Lung (tissue), 12 donors: ENCODE measurements around the gene TM9SF2. TPM values are rescaled to one million over a fixed set of nuclear protein-coding genes. Genes with fewer than 3 reads are reported as not detected.

Experiments
- ATAC-seq: fragments of 200-7000 bp; cut with Tn5 transposase; one replicate; pipeline ENCODE4 v1.9.1; 2020; ENCODE audit warnings: moderate number of reproducible peaks; ENCODE audit not compliant: insufficient read depth, low FRiP score
- DNase-seq, 3 donors: peaks; one replicate each; pipeline ENCODE4 v3.0.0-alpha.2; 2013 to 2017
- H3K27ac ChIP-seq, 2 donors: one replicate each; pipeline ENCODE4 v1.5.1; 2013; ENCODE audit warnings: mild to moderate bottlenecking in 2 of 2, moderate library complexity in 2 of 2, control low read depth in 1 of 2, inconsistent platforms in 1 of 2, low read depth in 1 of 2, low read length in 1 of 2
- H3K27me3 ChIP-seq, 3 donors: one replicate each; pipeline ENCODE4 v1.5.1; 2013; ENCODE audit warnings: low read length in 2 of 3; ENCODE audit not compliant: control insufficient read depth in 3 of 3, insufficient read depth in 3 of 3
- H3K36me3 ChIP-seq, 4 donors: one replicate each; pipeline ENCODE4 v1.5.1; 2013; ENCODE audit warnings: low read length in 4 of 4, mild to moderate bottlenecking in 1 of 4, moderate library complexity in 1 of 4; ENCODE audit not compliant: control insufficient read depth in 4 of 4, insufficient read depth in 4 of 4
- H3K4me1 ChIP-seq, 5 donors: one replicate each; pipeline ENCODE4 v1.5.1; 2013; ENCODE audit warnings: low read length in 5 of 5, mild to moderate bottlenecking in 2 of 5, moderate library complexity in 1 of 5; ENCODE audit not compliant: control insufficient read depth in 5 of 5, insufficient read depth in 5 of 5
- H3K4me3 ChIP-seq: one replicate; pipeline ENCODE4 v1.5.1; 2013; ENCODE audit warnings: mild to moderate bottlenecking, control low read depth, moderate library complexity
- H3K9ac ChIP-seq, 2 donors: one replicate each; pipeline ENCODE4 v1.5.1; 2013; ENCODE audit warnings: low read length in 2 of 2, control low read depth in 1 of 2; ENCODE audit not compliant: insufficient read depth in 1 of 2
- H3K9me3 ChIP-seq, 4 donors: one replicate each; pipeline ENCODE4 v1.5.1; 2013; ENCODE audit warnings: low read length in 3 of 4, mild to moderate bottlenecking in 1 of 4, moderate library complexity in 1 of 4; ENCODE audit not compliant: control insufficient read depth in 4 of 4, insufficient read depth in 3 of 4
- CTCF ChIP-seq: IDR thresholded peaks from 2 replicates; pipeline ENCODE4 v1.5.1; 2012; ENCODE audit warnings: mild to moderate bottlenecking; ENCODE audit errors: control extremely low read depth, extremely low read depth
- WGBS, 2 donors: extraction: QIAGEN DNeasy Blood & Tissue Kit; methylation state at CpG; one replicate each; pipeline ENCODE4 v1.1.7; 2013; 5-methylcytosine and 5-hydroxymethylcytosine counted together
- polyA plus RNA-seq, 2 donors: library from polyadenylated mRNA; stranded (reverse); fragments of 200-250 nt; gene quantifications; one replicate each; pipeline ENCODE4 v1.2.1, GENCODE V29; 2013
- total RNA-seq, 2 donors: library from RNA; depleted of rRNA in 1 of 2; stranded (reverse); fragments of >200 nt in 1 of 2; gene quantifications; one replicate each; pipeline ENCODE4 v1.2.1, GENCODE V29; 2014 to 2021
- donor health status: control.
- donor health status: control.
- donor health status: Bipolar disorder and iron deficiency.
- donor health status: healthy.
- donor health status: DM: yes; HTN: yes; CAD: no.

TM9SF2 gene
- total and polyA plus RNA-seq, 4 donors = 54.4 to 164 (median 110) TPM

GRCh38 chr13:99523838-99524237, 22.6 kb downstream of the TM9SF2 start:
- WGBS, 2 donors = 96 to 99% methylated on average over 4 of the region's 4 CpGs
- no peak overlapping the region for H3K27ac ChIP-seq
- no peaks in the 10 kb centered on the region for H3K4me1 ChIP-seq
- H3K9ac ChIP-seq = no peak overlapping the region
- no peaks in the 10 kb centered on the region for H3K9me3 ChIP-seq
- ATAC-seq (no peak), DNase-seq (no peak)
- H3K36me3 ChIP-seq = peaks cover 15 to 43% (median 24%) of the 10 kb centered on the region in 4 donors
- H3K4me3 ChIP-seq = no peak overlapping the region
- no peaks in the 10 kb centered on the region for H3K27me3 ChIP-seq
- no peak for TF ChIP-seq CTCF

GRCh38 chr13:99525967-99526366, 24.7 kb downstream of the TM9SF2 start:
- Histone ChIP-seq H3K9me3 (no peaks in the 10 kb centered on the region), H3K27ac (no peak overlapping the region), H3K4me1 (no peaks in the 10 kb centered on the region), H3K9ac (no peak overlapping the region), H3K4me3 (no peak overlapping the region), H3K27me3 (no peaks in the 10 kb centered on the region), H3K36me3 (peaks cover 10 to 43% (median 22%) of the 10 kb centered on the region in 4 donors)
- ATAC-seq (no peak), DNase-seq (no peak)
- WGBS, 2 donors = 60 to 89% methylated on average over 4 of the region's 4 CpGs
- no peak for TF ChIP-seq CTCF

- no peak for ATAC-seq
Measured at GRCh38 chr13:99526549-99526948, 25.3 kb downstream of the TM9SF2 start.

More at GRCh38 chr13:99526549-99526948, 25.3 kb downstream of the TM9SF2 start:
- Histone ChIP-seq H3K27ac (no peak overlapping the region), H3K9ac (no peak overlapping the region), H3K27me3 (no peaks in the 10 kb centered on the region), H3K36me3 (peaks cover 7 to 40% (median 20%) of the 10 kb centered on the region in 4 donors), H3K4me1 (no peaks in the 10 kb centered on the region), H3K9me3 (no peaks in the 10 kb centered on the region), H3K4me3 (no peak overlapping the region)
- DNase-seq = no peak
- no peak for TF ChIP-seq CTCF
- 56 to 81% methylated on average over 7 of the region's 7 CpGs for WGBS, 2 donors
